ENCODE data around the gene PRDM12.

Gene PRDM12

GRCh38 chr9:130664251-130665028 is at the start of gene PRDM12:
PRDM12 (plus strand) TSS chr9:130664594; CDS start chr9:130664654, 60 bp downstream.
- DNase-seq: no peak

- no peak for DNase-seq
These were observed 47.9 kb upstream of the PRDM12 start for GRCh38 chr9:130616451-130616850.

- no peak for DNase-seq
These were observed 40.9 kb upstream of the PRDM12 start for GRCh38 chr9:130623466-130623865.

GRCh38 chr9:130624154-130624553 is 40.2 kb upstream of the PRDM12 start:
- no peak for DNase-seq

- no peak for DNase-seq
These were observed 38.0 kb upstream of the PRDM12 start for GRCh38 chr9:130626249-130626996.

- DNase-seq: no peak
These were observed 37.3 kb upstream of the PRDM12 start for GRCh38 chr9:130627051-130627450.

- DNase-seq: no peak
These were observed 36.2 kb upstream of the PRDM12 start for GRCh38 chr9:130627896-130628792.

GRCh38 chr9:130629443-130630070 is 34.8 kb upstream of the PRDM12 start:
- DNase-seq: no peak

- DNase-seq: no peak
These were observed 34.3 kb upstream of the PRDM12 start for GRCh38 chr9:130630071-130630450.

GRCh38 chr9:130630506-130631330 is 33.7 kb upstream of the PRDM12 start:
- DNase-seq: no peak

GRCh38 chr9:130631331-130632080 is 32.9 kb upstream of the PRDM12 start:
- no peak for DNase-seq

- peak; percentile 41 for DNase-seq
These were observed 32.2 kb upstream of the PRDM12 start for GRCh38 chr9:130632081-130632710.

- no peak for DNase-seq
These were observed 31.6 kb upstream of the PRDM12 start for GRCh38 chr9:130632841-130633240.

- DNase-seq: no peak
These were observed 30.8 kb upstream of the PRDM12 start for GRCh38 chr9:130633336-130634190.

GRCh38 chr9:130634191-130634768 is 30.1 kb upstream of the PRDM12 start:
- DNase-seq: no peak

- DNase-seq: peak; percentile 42
These were observed 29.6 kb upstream of the PRDM12 start for GRCh38 chr9:130634801-130635200.

- DNase-seq: no peak
These were observed 29.1 kb upstream of the PRDM12 start for GRCh38 chr9:130635306-130635705.

- peak; percentile 44 for DNase-seq
These were observed 28.4 kb upstream of the PRDM12 start for GRCh38 chr9:130635721-130636647.

Data from islet precursor cell (in vitro differentiated cells).